Measurements from ENCODE around the gene TSPAN32. TPM values are rescaled to one million over a fixed set of nuclear protein-coding genes. Genes with fewer than 3 reads are reported as not detected.
"Not testable (repeated sequence)": the region's sequence is repeated elsewhere in the genome, so short reads cannot be mapped to it uniquely, and the experiment has no call there.

The TSPAN32 gene
- total and polyA plus RNA-seq, 5 donors from 2014 or later: 13.8 to 60.7 (median 43.0) TPM

DNA sequence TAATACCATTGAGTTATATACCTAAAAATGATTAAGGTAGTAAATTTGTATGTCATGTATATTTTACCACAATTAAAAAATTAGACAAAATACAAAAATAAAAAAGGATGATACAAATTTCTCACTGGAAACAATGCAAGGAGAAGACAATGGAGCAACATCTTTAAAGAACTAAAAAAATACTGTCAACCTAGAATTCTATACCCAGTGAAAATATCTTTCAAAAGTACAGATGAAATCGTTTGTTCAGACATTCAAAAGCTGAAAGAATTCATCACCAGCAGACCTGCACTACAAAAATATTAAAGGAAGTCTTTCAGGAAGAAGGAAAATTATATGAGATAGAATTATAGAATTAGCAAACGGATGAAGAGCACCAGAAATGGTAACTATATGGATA, 21.6 kb upstream of the TSPAN32 start:
- H3K4me1 Mint-ChIP-seq: peaks cover 4 to 14% (median 11%) of the 10 kb centered on the region in 4 donors
- no peaks in the 10 kb centered on the region for H3K36me3 ChIP-seq (ENCODE audit: control insufficient read depth, insufficient read depth, low read length)
- peaks cover 4% of the 10 kb centered on the region for H3K4me1 ChIP-seq (ENCODE audit: control insufficient read depth, insufficient read depth, low read length, poor library complexity, severe bottlenecking)
- no peak for ATAC-seq (ENCODE audit: low read depth in 2 of 2)
- no peak overlapping the region for H3K27ac Mint-ChIP-seq
- DNase-seq: no peak
- peaks cover 3 to 27% (median 13%) of the 10 kb centered on the region in 7 donors for H3K9me3 Mint-ChIP-seq
- peaks cover 25 to 33% of the 10 kb centered on the region in 2 experiments for H3K9me3 ChIP-seq (ENCODE audit: control insufficient read depth in 2 of 2, low read length in 2 of 2)
- peaks cover 36% of the 10 kb centered on the region for H3K27me3 Mint-ChIP-seq
- H3K4me3 ChIP-seq (ENCODE audit: low read depth, low read length): no peak overlapping the region
- H3K27ac ChIP-seq (ENCODE audit: insufficient read depth, low read length, poor library complexity, severe bottlenecking): no peak overlapping the region
- no peak overlapping the region for H3K4me3 Mint-ChIP-seq
- H3K36me3 Mint-ChIP-seq: no peaks in the 10 kb centered on the region
- H3K27me3 ChIP-seq (ENCODE audit: control insufficient read depth, insufficient read depth, low read length): peaks cover 11% of the 10 kb centered on the region

DNA sequence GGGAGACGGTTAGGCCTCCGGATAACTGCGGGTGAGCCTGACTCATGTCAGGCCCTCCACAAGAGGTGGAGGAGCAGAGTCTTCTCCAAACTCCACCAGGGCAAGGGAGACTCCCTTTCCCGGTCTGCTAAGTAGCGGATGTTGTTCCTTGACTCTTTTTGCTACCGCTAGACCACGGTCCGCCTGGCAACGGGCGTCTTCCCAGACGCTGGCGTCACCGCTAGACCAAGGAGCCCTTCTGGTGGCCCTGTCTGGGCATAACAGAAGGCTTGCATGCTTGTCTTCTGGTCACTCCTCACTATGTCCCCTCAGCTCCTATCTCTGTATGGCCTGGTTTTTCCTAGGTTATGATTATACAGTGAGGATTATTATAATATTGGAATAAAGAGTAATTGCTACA, 15.5 kb upstream of the TSPAN32 start:
- peaks cover 14 to 19% of the 10 kb centered on the region in 2 experiments for H3K9me3 ChIP-seq (ENCODE audit: control insufficient read depth in 2 of 2, low read length in 2 of 2)
- H3K27ac ChIP-seq (ENCODE audit: insufficient read depth, low read length, poor library complexity, severe bottlenecking); H3K4me1 ChIP-seq (ENCODE audit: control insufficient read depth, insufficient read depth, low read length, poor library complexity, severe bottlenecking); H3K27me3 ChIP-seq (ENCODE audit: control insufficient read depth, insufficient read depth, low read length); H3K27me3 Mint-ChIP-seq; H3K27ac Mint-ChIP-seq; H3K4me3 ChIP-seq (ENCODE audit: low read depth, low read length); DNase-seq; ATAC-seq (ENCODE audit: low read depth in 2 of 2); H3K4me3 Mint-ChIP-seq; H3K36me3 ChIP-seq (ENCODE audit: control insufficient read depth, insufficient read depth, low read length): not testable (repeated sequence)
- Mint-ChIP-seq H3K4me1 (peaks cover 0 to 24% (median 5%) of the 10 kb centered on the region in 4 donors), H3K9me3 (peaks cover 0 to 13% (median 4%) of the 10 kb centered on the region in 7 donors), H3K36me3 (peaks cover 13% of the 10 kb centered on the region)

- ATAC-seq (ENCODE audit: low read depth in 2 of 2): no peak
- Mint-ChIP-seq H3K4me3 (no peak overlapping the region), H3K36me3 (peaks cover 13% of the 10 kb centered on the region), H3K27ac (peak overlapping the region in 1 of 3 donors; percentile 20), H3K9me3 (peaks cover 0 to 12% (median 3%) of the 10 kb centered on the region in 7 donors), H3K4me1 (peaks cover 0 to 24% (median 5%) of the 10 kb centered on the region in 4 donors), H3K27me3 (no peaks in the 10 kb centered on the region)
- no peaks in the 10 kb centered on the region for H3K4me1 ChIP-seq (ENCODE audit: control insufficient read depth, insufficient read depth, low read length, poor library complexity, severe bottlenecking)
- no peaks in the 10 kb centered on the region for H3K27me3 ChIP-seq (ENCODE audit: control insufficient read depth, insufficient read depth, low read length)
- no peak for DNase-seq
- no peaks in the 10 kb centered on the region for H3K36me3 ChIP-seq (ENCODE audit: control insufficient read depth, insufficient read depth, low read length)
- no peak overlapping the region for H3K27ac ChIP-seq (ENCODE audit: insufficient read depth, low read length, poor library complexity, severe bottlenecking)
- peaks cover 13% of the 10 kb centered on the region in 2 experiments for H3K9me3 ChIP-seq (ENCODE audit: control insufficient read depth in 2 of 2, low read length in 2 of 2)
- no peak overlapping the region for H3K4me3 ChIP-seq (ENCODE audit: low read depth, low read length)
Observed at GRCh38 chr11:2287091-2287490, 14.7 kb upstream of the TSPAN32 start.

DNA sequence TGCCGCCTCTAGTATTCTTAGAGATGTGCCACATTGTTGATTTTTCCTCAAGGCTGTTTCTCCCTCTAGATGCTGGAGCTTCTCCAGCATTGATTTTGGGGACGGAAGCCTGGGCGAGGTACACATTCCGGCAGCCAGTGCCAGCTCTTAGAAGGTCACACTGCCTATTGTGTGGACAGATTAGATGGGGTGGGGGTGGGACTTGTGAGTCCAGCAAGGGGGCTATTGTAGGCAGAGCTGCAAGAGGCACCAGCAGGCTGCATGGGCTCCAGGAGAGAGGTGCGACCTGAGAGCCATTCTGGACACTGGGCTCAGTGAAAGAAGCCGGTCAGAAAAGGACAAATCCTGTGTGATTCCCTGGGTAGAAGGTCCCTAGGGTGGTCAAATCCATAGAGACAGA, 12.5 kb upstream of the TSPAN32 start:
- peaks cover 13% of the 10 kb centered on the region for H3K36me3 Mint-ChIP-seq
- Histone ChIP-seq H3K36me3 (ENCODE audit: control insufficient read depth, insufficient read depth, low read length) (no peaks in the 10 kb centered on the region), H3K4me3 (ENCODE audit: low read depth, low read length) (no peak overlapping the region), H3K27me3 (ENCODE audit: control insufficient read depth, insufficient read depth, low read length) (no peaks in the 10 kb centered on the region), H3K4me1 (ENCODE audit: control insufficient read depth, insufficient read depth, low read length, poor library complexity, severe bottlenecking) (peaks cover 6% of the 10 kb centered on the region), H3K27ac (ENCODE audit: insufficient read depth, low read length, poor library complexity, severe bottlenecking) (no peak overlapping the region), H3K9me3 (ENCODE audit: control insufficient read depth in 2 of 2, low read length in 2 of 2) (no peaks in the 10 kb centered on the region)
- H3K4me3 Mint-ChIP-seq: no peak overlapping the region
- peaks cover 0 to 31% (median 7%) of the 10 kb centered on the region in 4 donors for H3K4me1 Mint-ChIP-seq
- no peaks in the 10 kb centered on the region for H3K27me3 Mint-ChIP-seq
- peak overlapping the region in 1 of 3 donors; percentile 80 for H3K27ac Mint-ChIP-seq
- peaks cover 0 to 2% (median 0%) of the 10 kb centered on the region in 7 donors for H3K9me3 Mint-ChIP-seq
- ATAC-seq (ENCODE audit: low read depth in 2 of 2) (no peak), DNase-seq (no peak)

DNA sequence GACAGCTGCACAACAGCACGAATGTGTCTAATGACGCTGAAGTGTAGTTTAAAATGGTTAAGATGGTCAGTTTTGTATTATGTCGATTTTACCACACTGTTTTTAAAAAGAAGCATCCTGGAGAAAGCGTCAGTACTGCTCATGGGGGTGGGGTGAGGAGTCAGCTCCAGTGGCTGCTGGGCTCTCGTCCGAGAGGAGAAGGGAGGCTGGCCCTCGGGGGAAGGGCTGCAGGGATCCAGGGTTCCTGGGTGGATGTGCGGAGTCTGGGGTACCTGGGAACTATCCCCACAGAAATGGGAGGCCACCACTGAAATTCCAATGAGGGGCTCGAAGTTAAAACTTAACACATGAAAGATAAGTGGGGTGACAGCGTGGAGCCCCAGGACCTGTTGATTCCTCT, 12.0 kb upstream of the TSPAN32 start:
- peaks cover 13% of the 10 kb centered on the region for H3K36me3 Mint-ChIP-seq
- H3K27ac ChIP-seq (ENCODE audit: insufficient read depth, low read length, poor library complexity, severe bottlenecking): no peak overlapping the region
- H3K9me3 ChIP-seq (ENCODE audit: control insufficient read depth in 2 of 2, low read length in 2 of 2): no peaks in the 10 kb centered on the region
- peaks cover 6% of the 10 kb centered on the region for H3K4me1 ChIP-seq (ENCODE audit: control insufficient read depth, insufficient read depth, low read length, poor library complexity, severe bottlenecking)
- H3K4me3 ChIP-seq (ENCODE audit: low read depth, low read length): no peak overlapping the region
- ATAC-seq (ENCODE audit: low read depth in 2 of 2) (no peak), DNase-seq (no peak)
- peaks cover 4% of the 10 kb centered on the region for H3K27me3 Mint-ChIP-seq
- H3K27me3 ChIP-seq (ENCODE audit: control insufficient read depth, insufficient read depth, low read length): no peaks in the 10 kb centered on the region
- H3K36me3 ChIP-seq (ENCODE audit: control insufficient read depth, insufficient read depth, low read length): no peaks in the 10 kb centered on the region
- H3K4me3 Mint-ChIP-seq: no peak overlapping the region
- peaks cover 0 to 34% (median 7%) of the 10 kb centered on the region in 4 donors for H3K4me1 Mint-ChIP-seq
- peak overlapping the region in 1 of 3 donors; percentile 87 for H3K27ac Mint-ChIP-seq
- H3K9me3 Mint-ChIP-seq: peaks cover 0 to 2% (median 0%) of the 10 kb centered on the region in 7 donors

- Histone ChIP-seq H3K4me1 (ENCODE audit: control insufficient read depth, insufficient read depth, low read length, poor library complexity, severe bottlenecking) (peaks cover 6% of the 10 kb centered on the region), H3K36me3 (ENCODE audit: control insufficient read depth, insufficient read depth, low read length) (no peaks in the 10 kb centered on the region), H3K4me3 (ENCODE audit: low read depth, low read length) (no peak overlapping the region), H3K9me3 (ENCODE audit: control insufficient read depth in 2 of 2, low read length in 2 of 2) (no peaks in the 10 kb centered on the region), H3K27ac (ENCODE audit: insufficient read depth, low read length, poor library complexity, severe bottlenecking) (no peak overlapping the region), H3K27me3 (ENCODE audit: control insufficient read depth, insufficient read depth, low read length) (no peaks in the 10 kb centered on the region)
- Mint-ChIP-seq H3K27me3 (peaks cover 5% of the 10 kb centered on the region), H3K4me3 (no peak overlapping the region), H3K4me1 (peaks cover 0 to 37% (median 7%) of the 10 kb centered on the region in 4 donors), H3K9me3 (no peaks in the 10 kb centered on the region), H3K36me3 (peaks cover 12% of the 10 kb centered on the region), H3K27ac (peak overlapping the region in 1 of 3 donors; percentile 87)
- ATAC-seq (ENCODE audit: low read depth in 2 of 2) (no peak), DNase-seq (no peak)
Observed at GRCh38 chr11:2290351-2290841, 11.4 kb upstream of the TSPAN32 start.

- Mint-ChIP-seq H3K36me3 (peaks cover 19% of the 10 kb centered on the region), H3K27ac (peak overlapping the region in 1 of 3 donors; percentile 62), H3K4me3 (no peak overlapping the region), H3K27me3 (peaks cover 5% of the 10 kb centered on the region), H3K4me1 (peaks cover 0 to 39% (median 10%) of the 10 kb centered on the region in 4 donors), H3K9me3 (no peaks in the 10 kb centered on the region)
- no peaks in the 10 kb centered on the region for H3K9me3 ChIP-seq (ENCODE audit: control insufficient read depth in 2 of 2, low read length in 2 of 2)
- ATAC-seq (ENCODE audit: low read depth in 2 of 2) (no peak), DNase-seq (no peak)
- H3K27ac ChIP-seq (ENCODE audit: insufficient read depth, low read length, poor library complexity, severe bottlenecking): no peak overlapping the region
- peaks cover 10% of the 10 kb centered on the region for H3K4me1 ChIP-seq (ENCODE audit: control insufficient read depth, insufficient read depth, low read length, poor library complexity, severe bottlenecking)
- no peaks in the 10 kb centered on the region for H3K27me3 ChIP-seq (ENCODE audit: control insufficient read depth, insufficient read depth, low read length)
- no peaks in the 10 kb centered on the region for H3K36me3 ChIP-seq (ENCODE audit: control insufficient read depth, insufficient read depth, low read length)
- H3K4me3 ChIP-seq (ENCODE audit: low read depth, low read length): no peak overlapping the region
Observed at GRCh38 chr11:2293531-2293971, 8.3 kb upstream of the TSPAN32 start.

All from CD4-positive, CD25-positive, alpha-beta regulatory T cell (primary cell).